Measurements from ENCODE around the gene CDC37.

Gene CDC37

DNA sequence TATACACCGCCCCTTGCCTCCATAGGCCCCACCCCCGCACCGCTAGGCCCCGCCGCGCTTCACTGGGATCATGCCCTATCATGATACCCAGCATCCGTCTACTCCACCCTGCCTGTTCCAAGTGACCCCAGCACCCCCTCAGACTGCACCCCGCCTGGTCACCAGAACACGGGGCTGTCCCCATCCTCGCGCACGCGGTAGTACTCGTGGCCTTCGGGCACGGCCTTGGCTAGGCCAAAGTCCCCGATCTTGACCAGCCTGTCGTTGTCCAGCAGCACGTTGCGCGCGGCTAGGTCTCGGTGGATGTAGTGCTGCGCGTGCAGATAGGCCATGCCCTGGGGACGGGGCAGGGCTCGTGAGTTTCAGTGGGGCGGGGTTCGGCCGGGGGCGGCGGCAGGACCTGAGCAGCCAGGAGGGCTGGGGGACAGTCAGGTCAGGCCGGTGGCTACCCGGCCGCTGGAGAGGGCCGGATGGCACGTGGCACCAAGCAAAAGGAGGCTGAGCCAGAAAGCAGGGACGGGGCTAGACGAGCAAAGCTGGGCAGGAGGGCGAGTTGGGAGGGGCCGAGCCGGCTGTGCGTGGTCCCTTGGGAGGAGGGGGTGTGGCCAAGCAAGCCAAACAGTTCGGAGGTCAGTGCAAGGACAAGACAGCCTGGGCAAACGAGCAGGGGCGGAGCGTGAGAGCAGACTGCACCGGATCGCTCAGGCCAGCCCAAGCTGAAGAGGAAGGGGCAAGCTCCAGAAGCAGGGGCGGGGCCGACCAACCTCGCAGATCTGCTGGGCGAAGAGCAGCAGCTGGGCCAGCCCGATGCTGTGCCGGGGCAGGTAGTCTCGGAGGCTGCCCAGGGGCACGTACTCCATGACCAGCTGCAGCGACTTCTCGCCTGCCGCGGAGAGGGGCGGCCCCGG, 50.3 kb downstream of the CDC37 start:
- no peak for DNase-seq

DNA sequence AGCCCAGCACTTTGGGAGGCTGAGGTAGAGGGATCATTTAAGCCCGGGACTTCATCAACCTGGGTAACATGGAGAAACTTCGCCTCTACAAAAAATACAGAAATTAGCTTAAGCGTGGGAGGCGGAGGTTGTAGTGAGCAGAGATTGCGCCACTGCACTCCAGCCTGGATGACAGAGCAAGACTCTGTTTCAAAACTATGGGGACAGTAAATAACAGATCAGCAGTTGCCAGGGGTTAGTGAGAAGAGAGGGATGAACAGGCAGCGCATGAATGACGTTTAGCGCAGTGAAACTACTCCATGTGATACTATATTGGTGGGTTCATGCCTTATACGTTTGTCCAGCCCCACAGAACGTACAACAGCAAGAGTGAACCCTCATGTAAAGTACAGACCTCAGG, 56.8 kb downstream of the CDC37 start:
- no peak for DNase-seq

DNA sequence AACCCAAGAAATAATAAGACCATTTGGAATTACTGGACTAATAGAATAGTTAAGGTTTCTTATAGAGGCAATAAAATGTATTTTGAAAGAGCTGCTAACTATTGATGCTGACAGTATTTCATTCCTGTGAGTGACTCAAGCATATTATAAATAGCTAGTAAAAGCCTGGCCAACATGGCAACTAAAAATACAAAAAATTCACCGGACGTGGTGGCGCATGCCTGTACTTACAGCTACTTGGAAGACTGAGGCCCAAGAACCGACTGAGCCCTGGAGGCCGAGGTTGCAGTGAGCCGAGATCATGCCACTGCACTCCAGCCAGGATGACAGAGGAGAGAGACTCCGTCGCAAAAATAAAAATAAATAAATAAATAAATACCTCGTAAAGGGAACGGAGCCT, 58.6 kb downstream of the CDC37 start:
- no peak for DNase-seq

DNA sequence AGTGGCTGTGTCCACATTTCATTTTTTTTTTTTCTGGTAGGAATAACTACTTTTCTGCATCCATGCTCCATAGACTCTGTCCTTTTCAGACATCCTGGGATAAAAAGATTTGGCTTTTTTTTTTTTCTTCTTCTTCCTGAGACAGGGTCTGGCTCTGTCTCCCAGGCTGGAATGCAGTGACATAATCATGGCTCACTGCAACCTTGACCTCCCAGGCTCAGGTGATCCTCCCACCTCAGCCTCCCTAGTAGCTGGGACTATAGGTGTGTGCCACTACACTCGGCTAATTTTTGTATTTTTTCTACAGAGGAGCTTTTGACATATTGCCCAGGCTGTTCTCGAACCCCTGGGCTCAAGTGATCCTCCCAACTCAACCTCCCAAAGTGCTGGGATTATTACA, 59.8 kb downstream of the CDC37 start:
- DNase-seq, result no peak

All from RPMI8226 (cell line).